Panc1 (cell line): Measurements from ENCODE around the gene NRROS.

Experiments
- CTCF ChIP-seq: fragments of 450-650 bp; IDR thresholded peaks from 2 replicates; pipeline ENCODE4 v1.5.1; 2017; ENCODE audit warnings: mild to moderate bottlenecking
- POLR2AphosphoS5 ChIP-seq: IDR thresholded peaks from 2 replicates; pipeline ENCODE4 v1.6.1; 2012; ENCODE audit warnings: mild to moderate bottlenecking, low read depth, low read length, moderate library complexity
- SIN3A ChIP-seq: IDR thresholded peaks from 2 replicates; pipeline ENCODE4 v1.6.1; 2012; ENCODE audit warnings: low read depth, mild to moderate bottlenecking, low read length, moderate library complexity, borderline replicate concordance; ENCODE audit not compliant: insufficient read depth
- TCF7L2 ChIP-seq: IDR thresholded peaks from 2 replicates; pipeline ENCODE4 v1.6.1; 2011; ENCODE audit warnings: mild to moderate bottlenecking, low read depth, low read length, inconsistent platforms
- TF ChIP-seq, protein P1 (sequence below), 2 experiments: IDR thresholded peaks; 2 replicates each; pipeline ENCODE4 v1.6.1; 2011 to 2012; ENCODE audit warnings: low read depth in 2 of 2, control low read depth in 1 of 2, low read length in 1 of 2, mild to moderate bottlenecking in 1 of 2, moderate library complexity in 1 of 2; ENCODE audit not compliant: insufficient read depth in 1 of 2

- TF ChIP-seq CTCF: no peak
- TF ChIP-seq POLR2AphosphoS5: no peak
- TF ChIP-seq SIN3A: no peak
- TF ChIP-seq, protein P1, sequence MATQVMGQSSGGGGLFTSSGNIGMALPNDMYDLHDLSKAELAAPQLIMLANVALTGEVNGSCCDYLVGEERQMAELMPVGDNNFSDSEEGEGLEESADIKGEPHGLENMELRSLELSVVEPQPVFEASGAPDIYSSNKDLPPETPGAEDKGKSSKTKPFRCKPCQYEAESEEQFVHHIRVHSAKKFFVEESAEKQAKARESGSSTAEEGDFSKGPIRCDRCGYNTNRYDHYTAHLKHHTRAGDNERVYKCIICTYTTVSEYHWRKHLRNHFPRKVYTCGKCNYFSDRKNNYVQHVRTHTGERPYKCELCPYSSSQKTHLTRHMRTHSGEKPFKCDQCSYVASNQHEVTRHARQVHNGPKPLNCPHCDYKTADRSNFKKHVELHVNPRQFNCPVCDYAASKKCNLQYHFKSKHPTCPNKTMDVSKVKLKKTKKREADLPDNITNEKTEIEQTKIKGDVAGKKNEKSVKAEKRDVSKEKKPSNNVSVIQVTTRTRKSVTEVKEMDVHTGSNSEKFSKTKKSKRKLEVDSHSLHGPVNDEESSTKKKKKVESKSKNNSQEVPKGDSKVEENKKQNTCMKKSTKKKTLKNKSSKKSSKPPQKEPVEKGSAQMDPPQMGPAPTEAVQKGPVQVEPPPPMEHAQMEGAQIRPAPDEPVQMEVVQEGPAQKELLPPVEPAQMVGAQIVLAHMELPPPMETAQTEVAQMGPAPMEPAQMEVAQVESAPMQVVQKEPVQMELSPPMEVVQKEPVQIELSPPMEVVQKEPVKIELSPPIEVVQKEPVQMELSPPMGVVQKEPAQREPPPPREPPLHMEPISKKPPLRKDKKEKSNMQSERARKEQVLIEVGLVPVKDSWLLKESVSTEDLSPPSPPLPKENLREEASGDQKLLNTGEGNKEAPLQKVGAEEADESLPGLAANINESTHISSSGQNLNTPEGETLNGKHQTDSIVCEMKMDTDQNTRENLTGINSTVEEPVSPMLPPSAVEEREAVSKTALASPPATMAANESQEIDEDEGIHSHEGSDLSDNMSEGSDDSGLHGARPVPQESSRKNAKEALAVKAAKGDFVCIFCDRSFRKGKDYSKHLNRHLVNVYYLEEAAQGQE (IDR thresholded peaks at IDR 0.05; ENCODE audit: insufficient read depth in 1 of 2, low read depth in 2 of 2, low read length in 1 of 2): no peak
- TF ChIP-seq TCF7L2: no peak
Measured at GRCh38 chr3:196619223-196619622, 20.3 kb upstream of the NRROS start.
